H1 (cell line): ENCODE data around the gene GZF1. TPM values are rescaled to one million over a fixed set of nuclear protein-coding genes. Genes with fewer than 3 reads are reported as not detected.

Source experiments
- ATF2 ChIP-seq: IDR thresholded peaks from 2 replicates; pipeline ENCODE4 v1.6.1; 2012; ENCODE audit warnings: low read length, inconsistent platforms
- CEBPB ChIP-seq: IDR thresholded peaks from 2 replicates; pipeline ENCODE4 v1.6.1; 2012; ENCODE audit warnings: low read depth, low read length
- CHD2 ChIP-seq: IDR thresholded peaks from 2 replicates; pipeline ENCODE4 v1.6.1; 2012; ENCODE audit warnings: low read length, improper control_type of control experiment
- CREB1 ChIP-seq: IDR thresholded peaks from 2 replicates; pipeline ENCODE4 v1.6.1; 2012; ENCODE audit warnings: inconsistent platforms
- FOSL1 ChIP-seq: IDR thresholded peaks from 2 replicates; pipeline ENCODE4 v1.6.1; 2011; ENCODE audit warnings: mild to moderate bottlenecking, low read depth, low read length, moderate library complexity; ENCODE audit not compliant: insufficient read depth
- HDAC2 ChIP-seq, 2 experiments: fragments of 300-600 bp in 1 of 2; sonication (generic) in 1 of 2; IDR thresholded peaks; 2 replicates each; pipeline ENCODE4 v1.6.1; 2011 to 2012; ENCODE audit warnings: low read depth in 2 of 2, low read length in 2 of 2, mild to moderate bottlenecking in 2 of 2, moderate library complexity in 2 of 2, borderline replicate concordance in 1 of 2, inconsistent platforms in 1 of 2
- KDM1A ChIP-seq: fragments of 200-600, 300-600 bp; sonication (generic); IDR thresholded peaks from 2 replicates; pipeline ENCODE4 v1.7.1; 2016; ENCODE audit warnings: mild to moderate bottlenecking, low read length, borderline replicate concordance
- MAFK ChIP-seq: IDR thresholded peaks from 2 replicates; pipeline ENCODE4 v1.6.1; 2012; ENCODE audit warnings: low read depth, mild to moderate bottlenecking, improper control_type of control experiment, low read length
- PHF8 ChIP-seq: fragments of 200-600 bp; sonication (generic); conservative IDR thresholded peaks from 2 replicates; pipeline ENCODE4 v1.7.1; 2012; ENCODE audit warnings: low read depth, mild to moderate bottlenecking, inconsistent platforms, low read length, moderate library complexity
- POLR2AphosphoS5 ChIP-seq: IDR thresholded peaks from 2 replicates; pipeline ENCODE4 v1.6.1; 2011; ENCODE audit warnings: low read depth, low read length
- SP4 ChIP-seq: IDR thresholded peaks from 2 replicates; pipeline ENCODE4 v1.6.1; 2012; ENCODE audit warnings: low read length, inconsistent platforms
- TBP ChIP-seq: IDR thresholded peaks from 2 replicates; pipeline ENCODE4 v1.6.1; 2011; ENCODE audit warnings: low read depth, low read length, improper control_type of control experiment
- polyA plus RNA-seq, 7 experiments: library from polyadenylated mRNA; depleted of rRNA in 3 of 7; stranded (reverse) in 5 of 7; unstranded in 2 of 7; fragments of >200 nt in 5 of 7; fragments of 200-250 nt in 2 of 7; gene quantifications; 1 replicate in 5 of 7; 2 replicates in 1 of 7; 4 replicates in 1 of 7; pipeline versions ENCODE4 v1.2.1 to v1.2.3, GENCODE V29; 2011 to 2013; ENCODE audit warnings: missing spikeins in 2 of 7, mixed read lengths in 2 of 7
- small RNA-seq: library from polyadenylated mRNA; stranded (forward); fragments of <200 nt; extraction: miRNeasy Mini kit (QIAGEN cat#:217004); gene quantifications from one replicate; pipeline ENCODE3, GENCODE V24; 2013; ENCODE audit not compliant: insufficient read depth
- total RNA-seq: library from RNA; stranded (reverse); fragmentation: NEBNext Ultra II Directional; extraction: Animal tissue kit (Norgen Biotek cat#: 25700); gene quantifications from 2 replicates; pipeline ENCODE4 v1.2.1, GENCODE V29; 2021

GZF1 gene
- total and polyA plus RNA-seq, 2 of the 8 experiments (the other 6 are each of a cell fraction or from before 2014, with no cell fraction given): 8.2 to 11.9 TPM

GRCh38 chr20:23420943-23421931 lies 59.3 kb downstream of the GZF1 start, which contains the start of gene NAPB (continued):
- no peak; a peak in 1 of 4 replicates for TF ChIP-seq HDAC2 (IDR thresholded peaks at IDR 0.05; ENCODE audit: borderline replicate concordance in 1 of 2, low read depth in 2 of 2, low read length in 2 of 2)
- TF ChIP-seq FOSL1: no peak
- no peak for TF ChIP-seq CEBPB
- peak; percentile 45; the same call in 1 of the 2 replicates for TF ChIP-seq POLR2AphosphoS5
- peak; percentile 65; the same call in 1 of the 2 replicates for TF ChIP-seq PHF8
- peak; percentile 87 for TF ChIP-seq CREB1
- TF ChIP-seq SP4: no peak
- no peak for TF ChIP-seq ATF2
- TF ChIP-seq MAFK: no peak
- no peak for TF ChIP-seq CHD2
- no peak for TF ChIP-seq KDM1A
- peak; percentile 38; the same call in 1 of the 2 replicates for TF ChIP-seq TBP

Small RNA genes lying within 50 kb of the gene (small RNA-seq; reads per million reads assigned to genes)
- gene RNA5SP479: not detected

Other genes starting within 250 kb of the GZF1 start
- gene NXT1, start 11.4 kb upstream of the GZF1 start, total RNA-seq: 20.4 and 23.1 TPM in 2 replicates
- gene NXT1, start 11.4 kb upstream of the GZF1 start, polyA plus RNA-seq (2011; rRNA removed): 24.3 and 26.5 TPM in 2 replicates
- gene NAPB, start 59.3 kb downstream of the GZF1 start, total RNA-seq: 12.3 and 12.8 TPM in 2 replicates
- gene NAPB, start 59.3 kb downstream of the GZF1 start, polyA plus RNA-seq (2011; rRNA removed): 3.5 and 6.2 TPM in 2 replicates
- gene CSTL1, start 77.5 kb downstream of the GZF1 start, total RNA-seq: not detected in 2 replicates
- gene CSTL1, start 77.5 kb downstream of the GZF1 start, polyA plus RNA-seq (2011; rRNA removed): not detected in 2 replicates
- not detected in 2 replicates for gene CST11, start 90.7 kb downstream of the GZF1 start, total RNA-seq
- 0.72 and 2.0 TPM in 2 replicates for gene CST11, start 90.7 kb downstream of the GZF1 start, polyA plus RNA-seq (2011; rRNA removed)
- gene CST8, start 128.9 kb downstream of the GZF1 start, total RNA-seq: not detected in 2 replicates
- gene CST8, start 128.9 kb downstream of the GZF1 start, polyA plus RNA-seq (2011; rRNA removed): not detected in 2 replicates
- not detected in 2 replicates for gene CST9L, start 206.3 kb downstream of the GZF1 start, total RNA-seq
- not detected in 2 replicates for gene CST9L, start 206.3 kb downstream of the GZF1 start, polyA plus RNA-seq (2011; rRNA removed)
- 0.19 TPM in 1 of 2 replicates, not detected in the other for gene CST9, start 243.7 kb downstream of the GZF1 start, total RNA-seq
- 0.05 and 0.08 TPM in 2 replicates for gene CST9, start 243.7 kb downstream of the GZF1 start, polyA plus RNA-seq (2011; rRNA removed)